Measurements from ENCODE around the gene NBPF1.
"Not testable (repeated sequence)": the region's sequence is repeated elsewhere in the genome, so short reads cannot be mapped to it uniquely, and the experiment has no call there.

NBPF1 gene

GRCh38 chr1:16625497-16626408 is 12.4 kb upstream of the NBPF1 start:
- H3K4me1 ChIP-seq (ENCODE audit: control extremely low read depth in 1 of 4, control insufficient read depth in 4 of 4, insufficient read depth in 4 of 4, low read length in 3 of 4) = peaks cover 0 to 5% (median 0%) of the 10 kb centered on the region in 4 experiments
- no peaks in the 10 kb centered on the region for H3K9me3 ChIP-seq (ENCODE audit: control extremely low read depth in 1 of 5, control insufficient read depth in 4 of 5, insufficient read depth in 2 of 5, low read depth in 1 of 5, low read length in 4 of 5)
- peaks cover 7 to 80% (median 51%) of the 10 kb centered on the region in 4 experiments for H3K36me3 ChIP-seq (ENCODE audit: control insufficient read depth in 4 of 4, insufficient read depth in 4 of 4, low read length in 3 of 4)
- no peak overlapping the region for H3K4me3 ChIP-seq (ENCODE audit: control insufficient read depth in 1 of 7, extremely low read depth in 1 of 7, insufficient read depth in 4 of 7, low read depth in 2 of 7, low read length in 6 of 7)
- ChIA-PET CTCF (interaction anchor here (1.0 to 7.1 kb wide), 11 partner anchors 9 to 82 kb away, joined by 3 to 104 read pairs (median 4); partner anchors contain the start of gene NBPF1), POLR2A (no interaction called here)
- WGBS (ENCODE audit: insufficient coverage) = 96% methylated on average over 25 of the region's 25 CpGs
- DNase-seq = no peak
- H3K27me3 ChIP-seq (replicated peaks in 2 of 5; ENCODE audit: control insufficient read depth in 4 of 5, insufficient read depth in 5 of 5, low read length in 4 of 5) = no peaks in the 10 kb centered on the region
- no peak overlapping the region for H3K27ac ChIP-seq (ENCODE audit: insufficient read depth in 1 of 2, low read depth in 1 of 2, low read length in 2 of 2, poor library complexity in 1 of 2, severe bottlenecking in 2 of 2)

- H3K27me3 ChIP-seq (replicated peaks in 2 of 5; ENCODE audit: control insufficient read depth in 4 of 5, insufficient read depth in 5 of 5, low read length in 4 of 5); H3K9me3 ChIP-seq (ENCODE audit: control extremely low read depth in 1 of 5, control insufficient read depth in 4 of 5, insufficient read depth in 2 of 5, low read depth in 1 of 5, low read length in 4 of 5); H3K4me1 ChIP-seq (ENCODE audit: control extremely low read depth in 1 of 4, control insufficient read depth in 4 of 4, insufficient read depth in 4 of 4, low read length in 3 of 4); H3K4me3 ChIP-seq (ENCODE audit: control insufficient read depth in 1 of 7, extremely low read depth in 1 of 7, insufficient read depth in 4 of 7, low read depth in 2 of 7, low read length in 6 of 7); POLR2A ChIA-PET; H3K27ac ChIP-seq (ENCODE audit: insufficient read depth in 1 of 2, low read depth in 1 of 2, low read length in 2 of 2, poor library complexity in 1 of 2, severe bottlenecking in 2 of 2); DNase-seq: not testable (repeated sequence)
- CTCF ChIA-PET = interaction anchor here (0.6 to 7.1 kb wide), 7 partner anchors 12 to 84 kb away, joined by 3 to 104 read pairs (median 12); partner anchors contain the start of gene NBPF1
- H3K36me3 ChIP-seq (ENCODE audit: control insufficient read depth in 4 of 4, insufficient read depth in 4 of 4, low read length in 3 of 4) = peaks cover 7 to 70% (median 41%) of the 10 kb centered on the region in 4 experiments
- WGBS (ENCODE audit: insufficient coverage) = 92% methylated on average over 27 of the region's 27 CpGs
These were observed 10.7 kb upstream of the NBPF1 start for GRCh38 chr1:16623812-16624719.

GRCh38 chr1:16623337-16623736 is 10.0 kb upstream of the NBPF1 start:
- CTCF ChIA-PET = interaction anchor here (0.7 to 7.1 kb wide), 6 partner anchors 9 to 85 kb away, joined by 3 to 104 read pairs (median 10); partner anchors contain the start of gene NBPF1
- H3K9me3 ChIP-seq (ENCODE audit: control extremely low read depth in 1 of 5, control insufficient read depth in 4 of 5, insufficient read depth in 2 of 5, low read depth in 1 of 5, low read length in 4 of 5); H3K27ac ChIP-seq (ENCODE audit: insufficient read depth in 1 of 2, low read depth in 1 of 2, low read length in 2 of 2, poor library complexity in 1 of 2, severe bottlenecking in 2 of 2); H3K4me3 ChIP-seq (ENCODE audit: control insufficient read depth in 1 of 7, extremely low read depth in 1 of 7, insufficient read depth in 4 of 7, low read depth in 2 of 7, low read length in 6 of 7); H3K27me3 ChIP-seq (replicated peaks in 2 of 5; ENCODE audit: control insufficient read depth in 4 of 5, insufficient read depth in 5 of 5, low read length in 4 of 5); H3K4me1 ChIP-seq (ENCODE audit: control extremely low read depth in 1 of 4, control insufficient read depth in 4 of 4, insufficient read depth in 4 of 4, low read length in 3 of 4); DNase-seq; POLR2A ChIA-PET: not testable (repeated sequence)
- WGBS (ENCODE audit: insufficient coverage) = 93% methylated on average over 5 of the region's 7 CpGs
- H3K36me3 ChIP-seq (ENCODE audit: control insufficient read depth in 4 of 4, insufficient read depth in 4 of 4, low read length in 3 of 4) = peaks cover 7 to 68% (median 34%) of the 10 kb centered on the region in 4 experiments

- H3K36me3 ChIP-seq (ENCODE audit: control insufficient read depth in 4 of 4, insufficient read depth in 4 of 4, low read length in 3 of 4) = peaks cover 7 to 65% (median 35%) of the 10 kb centered on the region in 4 experiments
- not testable (repeated sequence) for H3K9me3 ChIP-seq (ENCODE audit: control extremely low read depth in 1 of 5, control insufficient read depth in 4 of 5, insufficient read depth in 2 of 5, low read depth in 1 of 5, low read length in 4 of 5); H3K4me3 ChIP-seq (ENCODE audit: control insufficient read depth in 1 of 7, extremely low read depth in 1 of 7, insufficient read depth in 4 of 7, low read depth in 2 of 7, low read length in 6 of 7); DNase-seq; H3K4me1 ChIP-seq (ENCODE audit: control extremely low read depth in 1 of 4, control insufficient read depth in 4 of 4, insufficient read depth in 4 of 4, low read length in 3 of 4); H3K27me3 ChIP-seq (replicated peaks in 2 of 5; ENCODE audit: control insufficient read depth in 4 of 5, insufficient read depth in 5 of 5, low read length in 4 of 5); H3K27ac ChIP-seq (ENCODE audit: insufficient read depth in 1 of 2, low read depth in 1 of 2, low read length in 2 of 2, poor library complexity in 1 of 2, severe bottlenecking in 2 of 2)
- ChIA-PET POLR2A (interaction anchor here (1.3 to 1.6 kb wide), 2 partner anchors 108 to 283 kb away, joined by 4 read pairs; partner anchors contain the start of gene RNU1-1), CTCF (interaction anchor here (0.8 to 7.1 kb wide), 20 partner anchors 10 to 428 kb away, joined by 3 to 104 read pairs (median 4); partner anchors contain the start of gene NBPF1)
- WGBS (ENCODE audit: insufficient coverage) = 92% methylated on average over 9 of the region's 9 CpGs
These were observed 8.4 kb upstream of the NBPF1 start for GRCh38 chr1:16621681-16622315.

GRCh38 chr1:16621300-16621658 is 7.9 kb upstream of the NBPF1 start:
- ChIA-PET CTCF (interaction anchor here (0.7 to 7.1 kb wide), 22 partner anchors 10 to 428 kb away, joined by 3 to 104 read pairs (median 5); partner anchors contain the start of gene NBPF1), POLR2A (interaction anchor here (0.6 to 1.6 kb wide), 7 partner anchors 30 to 618 kb away, joined by 3 to 4 read pairs (median 4); partner anchors contain the start of gene RNU1-1)
- Histone ChIP-seq H3K4me1 (ENCODE audit: control extremely low read depth in 1 of 4, control insufficient read depth in 4 of 4, insufficient read depth in 4 of 4, low read length in 3 of 4) (no peaks in the 10 kb centered on the region), H3K27me3 (replicated peaks in 2 of 5; ENCODE audit: control insufficient read depth in 4 of 5, insufficient read depth in 5 of 5, low read length in 4 of 5) (no peaks in the 10 kb centered on the region), H3K4me3 (ENCODE audit: control insufficient read depth in 1 of 7, extremely low read depth in 1 of 7, insufficient read depth in 4 of 7, low read depth in 2 of 7, low read length in 6 of 7) (no peak overlapping the region), H3K36me3 (ENCODE audit: control insufficient read depth in 4 of 4, insufficient read depth in 4 of 4, low read length in 3 of 4) (peaks cover 7 to 61% (median 31%) of the 10 kb centered on the region in 4 experiments), H3K27ac (ENCODE audit: insufficient read depth in 1 of 2, low read depth in 1 of 2, low read length in 2 of 2, poor library complexity in 1 of 2, severe bottlenecking in 2 of 2) (no peak overlapping the region), H3K9me3 (ENCODE audit: control extremely low read depth in 1 of 5, control insufficient read depth in 4 of 5, insufficient read depth in 2 of 5, low read depth in 1 of 5, low read length in 4 of 5) (no peaks in the 10 kb centered on the region)
- no peak for DNase-seq
- WGBS (ENCODE audit: insufficient coverage) = 96% methylated on average over 2 of the region's 2 CpGs

GRCh38 chr1:16619803-16620501 is 6.6 kb upstream of the NBPF1 start:
- not testable (repeated sequence) for DNase-seq; H3K4me1 ChIP-seq (ENCODE audit: control extremely low read depth in 1 of 4, control insufficient read depth in 4 of 4, insufficient read depth in 4 of 4, low read length in 3 of 4); H3K9me3 ChIP-seq (ENCODE audit: control extremely low read depth in 1 of 5, control insufficient read depth in 4 of 5, insufficient read depth in 2 of 5, low read depth in 1 of 5, low read length in 4 of 5); H3K4me3 ChIP-seq (ENCODE audit: control insufficient read depth in 1 of 7, extremely low read depth in 1 of 7, insufficient read depth in 4 of 7, low read depth in 2 of 7, low read length in 6 of 7); H3K27ac ChIP-seq (ENCODE audit: insufficient read depth in 1 of 2, low read depth in 1 of 2, low read length in 2 of 2, poor library complexity in 1 of 2, severe bottlenecking in 2 of 2); H3K27me3 ChIP-seq (replicated peaks in 2 of 5; ENCODE audit: control insufficient read depth in 4 of 5, insufficient read depth in 5 of 5, low read length in 4 of 5)
- POLR2A ChIA-PET = interaction anchor here (0.6 kb wide), 1 partner anchor 89 kb away, joined by 3 read pairs; no protein-coding TSS in a partner anchor
- CTCF ChIA-PET = interaction anchor here (1.1 to 7.1 kb wide), 14 partner anchors 8 to 413 kb away, joined by 3 to 104 read pairs (median 6); partner anchors contain the start of gene NBPF1
- 94% methylated on average over 21 of the region's 21 CpGs for WGBS (ENCODE audit: insufficient coverage)
- peaks cover 7 to 50% (median 22%) of the 10 kb centered on the region in 4 experiments for H3K36me3 ChIP-seq (ENCODE audit: control insufficient read depth in 4 of 4, insufficient read depth in 4 of 4, low read length in 3 of 4)
